ENCODE data around the gene CAMKK1.
A peak's percentile ranks its signal among the peaks of the same experiment; 100 is the strongest.

The CAMKK1 gene

DNA sequence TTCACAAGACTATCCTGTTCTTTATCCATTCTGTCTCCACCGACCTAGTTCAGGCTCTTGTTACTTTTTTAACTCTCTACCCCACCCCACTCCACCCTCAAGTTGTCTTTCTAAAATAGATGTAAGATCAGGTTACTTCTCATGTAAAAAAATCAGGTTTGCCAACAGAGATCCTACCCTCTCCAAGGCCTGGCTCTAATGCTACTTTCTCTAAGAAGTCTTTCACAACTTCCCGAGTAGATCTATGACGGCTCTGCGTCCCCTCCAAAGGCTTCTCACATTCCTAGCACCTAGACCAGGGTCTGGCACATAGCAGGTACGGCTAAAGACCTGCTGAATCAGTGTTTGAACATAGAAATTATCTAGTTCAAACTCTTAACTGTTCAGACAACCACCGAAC lies 77.7 kb downstream of the CAMKK1 start:
- Histone ChIP-seq H3K4me1 (ENCODE audit: control insufficient read depth in 1 of 2, insufficient read depth in 1 of 2, low read depth in 1 of 2, low read length in 1 of 2) (no peaks in the 10 kb centered on the region), H3K4me3 (ENCODE audit: low read depth in 1 of 2, low read length in 1 of 2) (no peak overlapping the region), H3K27me3 (no peaks in the 10 kb centered on the region), H3K9me3 (no peaks in the 10 kb centered on the region), H3K36me3 (peaks cover 100% of the 10 kb centered on the region), H3K27ac (peak overlapping the region; percentile 23)
- TF ChIP-seq, protein P1, sequence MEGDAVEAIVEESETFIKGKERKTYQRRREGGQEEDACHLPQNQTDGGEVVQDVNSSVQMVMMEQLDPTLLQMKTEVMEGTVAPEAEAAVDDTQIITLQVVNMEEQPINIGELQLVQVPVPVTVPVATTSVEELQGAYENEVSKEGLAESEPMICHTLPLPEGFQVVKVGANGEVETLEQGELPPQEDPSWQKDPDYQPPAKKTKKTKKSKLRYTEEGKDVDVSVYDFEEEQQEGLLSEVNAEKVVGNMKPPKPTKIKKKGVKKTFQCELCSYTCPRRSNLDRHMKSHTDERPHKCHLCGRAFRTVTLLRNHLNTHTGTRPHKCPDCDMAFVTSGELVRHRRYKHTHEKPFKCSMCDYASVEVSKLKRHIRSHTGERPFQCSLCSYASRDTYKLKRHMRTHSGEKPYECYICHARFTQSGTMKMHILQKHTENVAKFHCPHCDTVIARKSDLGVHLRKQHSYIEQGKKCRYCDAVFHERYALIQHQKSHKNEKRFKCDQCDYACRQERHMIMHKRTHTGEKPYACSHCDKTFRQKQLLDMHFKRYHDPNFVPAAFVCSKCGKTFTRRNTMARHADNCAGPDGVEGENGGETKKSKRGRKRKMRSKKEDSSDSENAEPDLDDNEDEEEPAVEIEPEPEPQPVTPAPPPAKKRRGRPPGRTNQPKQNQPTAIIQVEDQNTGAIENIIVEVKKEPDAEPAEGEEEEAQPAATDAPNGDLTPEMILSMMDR (IDR thresholded peaks at IDR 0.05): no peak

DNA sequence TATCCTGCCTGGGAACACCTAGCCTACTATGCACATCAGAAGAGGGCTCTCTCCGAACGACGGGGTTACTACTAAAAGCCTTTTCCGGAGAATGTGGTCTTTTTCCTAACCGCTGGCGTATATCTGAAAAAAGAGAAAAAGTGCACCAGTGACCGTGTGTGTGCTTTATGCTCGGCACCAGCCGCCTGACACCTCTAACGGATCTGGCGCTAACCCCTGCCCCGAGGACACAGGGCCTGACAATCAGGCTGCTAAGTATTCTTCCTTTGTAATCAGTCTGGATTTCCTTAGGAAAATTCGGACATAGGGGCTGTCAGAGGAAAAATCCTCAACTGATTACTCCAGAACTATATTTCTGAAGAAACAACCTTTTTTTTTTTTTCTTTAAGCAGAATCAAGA lies 78.5 kb downstream of the CAMKK1 start:
- Histone ChIP-seq H3K36me3 (peaks cover 99% of the 10 kb centered on the region), H3K4me3 (ENCODE audit: low read depth in 1 of 2, low read length in 1 of 2) (no peak overlapping the region), H3K4me1 (ENCODE audit: control insufficient read depth in 1 of 2, insufficient read depth in 1 of 2, low read depth in 1 of 2, low read length in 1 of 2) (no peaks in the 10 kb centered on the region), H3K27ac (no peak overlapping the region), H3K27me3 (no peaks in the 10 kb centered on the region), H3K9me3 (no peaks in the 10 kb centered on the region)
- TF ChIP-seq, protein P1 (IDR thresholded peaks at IDR 0.05): no peak

- H3K36me3 ChIP-seq: peaks cover 98% of the 10 kb centered on the region
- no peak overlapping the region for H3K27ac ChIP-seq
- no peaks in the 10 kb centered on the region for H3K27me3 ChIP-seq
- H3K9me3 ChIP-seq: no peaks in the 10 kb centered on the region
- H3K4me3 ChIP-seq (ENCODE audit: low read depth in 1 of 2, low read length in 1 of 2): no peak overlapping the region
- TF ChIP-seq, protein P1 (IDR thresholded peaks at IDR 0.05): no peak
- H3K4me1 ChIP-seq (ENCODE audit: control insufficient read depth in 1 of 2, insufficient read depth in 1 of 2, low read depth in 1 of 2, low read length in 1 of 2): no peaks in the 10 kb centered on the region
Measured at GRCh38 chr17:3813171-3813570, 79.7 kb downstream of the CAMKK1 start.

- Histone ChIP-seq H3K27ac (no peak overlapping the region), H3K4me1 (ENCODE audit: control insufficient read depth in 1 of 2, insufficient read depth in 1 of 2, low read depth in 1 of 2, low read length in 1 of 2) (no peaks in the 10 kb centered on the region), H3K9me3 (no peaks in the 10 kb centered on the region), H3K4me3 (ENCODE audit: low read depth in 1 of 2, low read length in 1 of 2) (no peak overlapping the region), H3K36me3 (peaks cover 98% of the 10 kb centered on the region), H3K27me3 (no peaks in the 10 kb centered on the region)
- TF ChIP-seq, protein P1 (IDR thresholded peaks at IDR 0.05): no peak
Measured at GRCh38 chr17:3812771-3813170, 80.1 kb downstream of the CAMKK1 start.

DNA sequence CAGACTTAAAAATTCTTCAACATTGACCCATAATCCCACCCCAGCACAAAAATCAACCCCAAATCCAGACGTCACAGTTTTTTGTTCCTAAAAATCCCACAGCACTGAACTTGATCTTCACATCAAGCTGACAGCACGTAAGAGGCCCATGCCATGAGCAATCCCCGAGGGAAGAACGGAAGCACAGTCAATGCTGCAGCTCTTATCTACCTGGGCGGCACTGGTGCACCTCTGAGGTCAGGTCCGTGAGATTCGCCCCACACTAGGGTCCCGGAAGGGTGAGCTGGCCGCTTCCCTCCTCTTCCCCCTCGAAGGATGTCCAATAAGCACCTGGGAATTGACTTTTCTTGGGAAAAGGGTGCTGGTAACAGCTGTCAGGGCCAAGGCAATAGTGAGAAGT lies 80.6 kb downstream of the CAMKK1 start:
- H3K36me3 ChIP-seq: peaks cover 98% of the 10 kb centered on the region
- TF ChIP-seq, protein P1 (IDR thresholded peaks at IDR 0.05): no peak
- H3K27ac ChIP-seq: peak overlapping the region; percentile 30
- H3K4me1 ChIP-seq (ENCODE audit: control insufficient read depth in 1 of 2, insufficient read depth in 1 of 2, low read depth in 1 of 2, low read length in 1 of 2): no peaks in the 10 kb centered on the region
- no peaks in the 10 kb centered on the region for H3K9me3 ChIP-seq
- no peaks in the 10 kb centered on the region for H3K27me3 ChIP-seq
- H3K4me3 ChIP-seq (ENCODE audit: low read depth in 1 of 2, low read length in 1 of 2): no peak overlapping the region

Data from neutrophil (primary cell).